IPS-18a (cell line): Measurements from ENCODE around the gene DYNC2I2.
A peak's percentile ranks its signal among the peaks of the same experiment; 100 is the strongest.
"Not testable (repeated sequence)": the region's sequence is repeated elsewhere in the genome, so short reads cannot be mapped to it uniquely, and the experiment has no call there.

Experiments
- H3K27ac ChIP-seq: one replicate; pipeline ENCODE4 v1.5.1; 2013; ENCODE audit warnings: low read length
- H3K27me3 ChIP-seq: one replicate; pipeline ENCODE4 v1.6.1; 2013; ENCODE audit warnings: mild to moderate bottlenecking, low read length; ENCODE audit not compliant: control insufficient read depth, insufficient read depth
- H3K36me3 ChIP-seq: one replicate; pipeline ENCODE4 v1.6.1; 2013; ENCODE audit warnings: low read depth, low read length; ENCODE audit not compliant: control insufficient read depth
- H3K4me1 ChIP-seq: one replicate; pipeline ENCODE4 v1.6.1; 2013; ENCODE audit warnings: low read depth, low read length; ENCODE audit not compliant: control insufficient read depth
- H3K4me3 ChIP-seq: one replicate; pipeline ENCODE4 v1.5.1; 2013; ENCODE audit warnings: low read length
- H3K9ac ChIP-seq: one replicate; pipeline ENCODE4 v1.6.1; 2013; ENCODE audit warnings: mild to moderate bottlenecking, low read length, moderate library complexity
- H3K9me3 ChIP-seq: one replicate; pipeline ENCODE4 v1.6.1; 2013; ENCODE audit warnings: low read depth, low read length; ENCODE audit not compliant: control insufficient read depth

DYNC2I2 gene

DNA sequence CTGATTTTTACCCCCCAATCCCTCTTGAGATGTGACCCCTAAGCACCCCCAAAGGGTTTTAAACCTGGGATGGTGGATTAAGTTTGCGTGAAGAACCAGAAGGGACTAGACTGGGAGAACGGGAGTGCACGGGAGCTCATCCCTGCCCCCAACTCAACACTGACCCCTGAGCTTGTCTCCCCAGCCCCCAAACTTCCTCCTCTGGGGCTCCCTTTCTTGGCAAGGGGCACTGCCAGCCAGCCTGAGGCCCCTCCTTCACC is 27.3 kb upstream of the DYNC2I2 start:
- Histone ChIP-seq H3K36me3 (peaks cover 13% of the 10 kb centered on the region), H3K4me3 (peak overlapping the region; percentile 94), H3K4me1 (peaks cover 17% of the 10 kb centered on the region), H3K27me3 (no peaks in the 10 kb centered on the region), H3K27ac (peak overlapping the region; percentile 85), H3K9me3 (no peaks in the 10 kb centered on the region), H3K9ac (peak overlapping the region; percentile 94)

DNA sequence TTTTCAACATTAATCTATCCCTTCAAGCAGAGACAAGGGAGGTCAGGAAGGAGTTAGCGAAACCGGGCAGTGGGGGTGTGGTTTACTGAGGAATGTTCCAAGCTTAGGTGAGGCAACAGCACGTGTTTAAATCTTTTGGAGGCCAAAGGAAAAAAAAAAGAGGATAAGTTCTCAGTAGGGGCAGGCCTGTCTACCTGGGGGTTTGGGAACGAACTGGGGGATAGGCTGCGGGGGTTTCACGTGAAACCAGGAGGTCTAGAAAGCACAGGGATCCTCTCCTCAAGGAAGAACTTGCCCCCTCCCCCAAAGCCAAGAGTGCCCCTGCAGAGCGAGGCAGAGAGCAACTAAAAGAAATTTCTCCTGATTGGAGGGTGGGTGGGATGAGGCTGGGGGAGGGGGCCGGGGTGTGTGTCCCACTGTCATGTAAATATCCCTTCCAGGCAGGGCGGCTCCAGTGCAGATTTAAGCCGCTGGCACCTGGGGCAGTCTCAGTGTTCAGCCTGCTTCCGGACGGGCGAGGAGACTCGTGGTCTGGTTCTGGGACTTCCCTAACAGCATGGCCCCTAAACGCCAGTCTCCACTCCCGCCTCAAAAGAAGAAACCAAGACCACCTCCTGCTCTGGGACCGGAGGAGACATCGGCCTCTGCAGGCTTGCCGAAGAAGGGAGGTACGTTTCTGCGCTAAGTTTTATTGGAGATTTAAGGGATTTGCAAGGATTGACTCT is 26.9 kb upstream of the DYNC2I2 start:
- Histone ChIP-seq H3K9ac (peak overlapping the region; percentile 94), H3K4me1 (peaks cover 17% of the 10 kb centered on the region), H3K36me3 (peaks cover 13% of the 10 kb centered on the region), H3K4me3 (peak overlapping the region; percentile 94), H3K27ac (peak overlapping the region; percentile 85), H3K9me3 (no peaks in the 10 kb centered on the region), H3K27me3 (no peaks in the 10 kb centered on the region)

DNA sequence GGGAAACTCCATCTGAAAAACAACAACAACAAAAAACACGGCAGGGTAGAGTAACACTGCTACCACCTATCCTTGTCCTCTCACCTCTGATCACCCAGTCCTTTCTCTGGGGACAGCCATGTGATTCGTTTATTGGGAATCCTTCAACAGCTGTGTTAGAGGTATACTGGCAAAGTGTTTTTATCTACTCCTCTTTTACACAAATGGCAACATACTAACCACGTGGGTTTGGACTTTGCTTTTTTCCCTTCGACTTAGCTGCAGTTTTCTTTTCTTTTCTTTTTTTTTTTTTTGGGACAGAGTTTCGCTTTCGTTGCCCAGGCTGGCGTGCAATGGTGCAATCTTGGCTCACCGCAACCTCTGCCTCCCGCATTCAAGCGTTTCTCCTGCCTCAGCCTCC is 21.1 kb upstream of the DYNC2I2 start:
- Histone ChIP-seq H3K36me3 (no peaks in the 10 kb centered on the region), H3K27me3 (no peaks in the 10 kb centered on the region), H3K9ac (no peak overlapping the region), H3K4me3 (no peak overlapping the region), H3K9me3 (no peaks in the 10 kb centered on the region), H3K27ac (no peak overlapping the region), H3K4me1 (no peaks in the 10 kb centered on the region)

DNA sequence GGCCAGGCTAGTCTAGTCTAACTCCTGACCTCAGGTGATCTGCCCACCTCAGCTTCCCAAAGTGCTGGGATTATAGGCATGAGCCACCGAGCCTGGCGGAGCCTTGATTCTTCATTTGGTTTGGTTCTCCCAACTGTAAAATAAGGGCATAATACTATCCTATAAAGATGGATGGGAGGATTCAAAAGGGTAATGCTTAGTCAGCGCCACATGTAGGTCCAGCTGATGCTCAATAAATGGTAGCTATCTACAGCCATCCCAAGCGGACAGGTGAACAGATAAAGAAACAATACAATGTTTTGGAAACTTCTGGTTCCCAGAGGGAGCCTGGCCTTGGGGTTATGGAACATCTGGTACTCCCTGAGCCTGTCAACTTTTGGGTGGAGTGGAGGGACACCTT is 18.7 kb upstream of the DYNC2I2 start:
- Histone ChIP-seq H3K4me3 (no peak overlapping the region), H3K9ac (no peak overlapping the region), H3K9me3 (no peaks in the 10 kb centered on the region), H3K27me3 (no peaks in the 10 kb centered on the region), H3K4me1 (no peaks in the 10 kb centered on the region), H3K27ac (no peak overlapping the region), H3K36me3 (no peaks in the 10 kb centered on the region)

DNA sequence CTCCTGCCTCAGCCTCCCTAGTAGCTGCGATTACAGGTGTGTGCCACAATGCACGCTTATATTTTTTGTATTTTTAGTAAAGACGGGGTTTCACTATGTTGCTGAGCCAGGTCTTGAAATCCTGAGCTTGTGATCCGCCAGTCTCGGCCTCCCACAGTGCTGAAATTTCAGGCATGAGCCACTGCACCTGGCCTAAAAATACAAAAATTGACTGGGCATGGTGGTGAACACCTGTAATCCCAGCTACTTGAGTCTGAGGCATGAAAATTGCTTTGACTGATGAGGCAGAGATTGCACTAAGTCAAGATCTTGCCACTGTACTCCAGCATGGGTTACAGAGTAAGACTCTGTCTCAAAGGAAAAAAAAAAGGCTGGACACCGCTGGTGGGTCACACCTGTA is 13.1 kb upstream of the DYNC2I2 start:
- Histone ChIP-seq H3K36me3 (no peaks in the 10 kb centered on the region), H3K4me1 (no peaks in the 10 kb centered on the region), H3K27me3 (no peaks in the 10 kb centered on the region), H3K9ac (no peak overlapping the region), H3K4me3 (no peak overlapping the region), H3K9me3 (no peaks in the 10 kb centered on the region), H3K27ac (no peak overlapping the region)

DNA sequence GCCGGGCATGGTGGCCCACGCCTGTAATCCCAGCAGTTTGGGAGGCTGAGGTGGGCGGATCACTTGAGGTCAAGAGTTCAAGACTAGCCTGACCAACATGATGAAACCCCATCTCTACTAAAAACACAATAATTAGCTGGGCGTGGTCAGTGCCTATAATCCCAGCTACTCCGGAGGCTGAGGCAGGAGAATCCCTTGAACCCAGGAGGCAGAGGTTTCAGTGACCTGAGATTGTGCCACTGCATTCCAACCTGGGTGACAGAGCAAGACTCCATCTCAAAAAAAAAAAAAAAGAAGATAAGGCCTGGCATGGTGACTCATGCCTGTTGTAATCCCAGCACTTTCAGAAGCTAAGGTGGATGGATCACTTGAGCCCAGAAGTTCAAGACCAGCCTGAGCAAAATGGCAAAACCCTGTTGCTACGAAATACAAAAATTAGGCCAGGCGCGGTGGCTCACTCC is 9.9 kb upstream of the DYNC2I2 start:
- not testable (repeated sequence) for H3K4me3 ChIP-seq, H3K36me3 ChIP-seq, H3K4me1 ChIP-seq, H3K27ac ChIP-seq, H3K27me3 ChIP-seq, H3K9ac ChIP-seq, H3K9me3 ChIP-seq

DNA sequence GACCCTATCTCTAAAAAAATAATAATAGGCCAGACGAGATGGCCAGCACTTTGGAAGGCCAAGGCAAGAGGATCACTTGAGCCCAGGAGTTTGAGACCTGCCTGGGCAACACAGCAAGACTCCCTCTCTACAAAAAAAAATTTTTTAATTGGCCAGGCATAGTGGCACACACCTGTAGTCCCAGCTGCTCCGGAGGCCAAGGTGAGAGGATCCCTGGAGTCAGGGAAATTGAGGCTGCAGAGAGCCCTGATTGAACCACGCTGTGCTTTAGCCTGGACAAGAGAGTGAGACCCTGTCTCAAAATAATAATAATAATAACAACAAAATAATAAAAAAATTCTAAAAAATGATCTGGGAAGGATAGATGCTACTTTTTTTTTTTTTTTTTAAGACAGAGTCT is 1.1 kb upstream of the DYNC2I2 start:
- Histone ChIP-seq H3K36me3 (no peaks in the 10 kb centered on the region), H3K9me3 (no peaks in the 10 kb centered on the region), H3K9ac (no peak overlapping the region), H3K4me3 (no peak overlapping the region), H3K27ac (no peak overlapping the region), H3K4me1 (no peaks in the 10 kb centered on the region), H3K27me3 (no peaks in the 10 kb centered on the region)

DNA sequence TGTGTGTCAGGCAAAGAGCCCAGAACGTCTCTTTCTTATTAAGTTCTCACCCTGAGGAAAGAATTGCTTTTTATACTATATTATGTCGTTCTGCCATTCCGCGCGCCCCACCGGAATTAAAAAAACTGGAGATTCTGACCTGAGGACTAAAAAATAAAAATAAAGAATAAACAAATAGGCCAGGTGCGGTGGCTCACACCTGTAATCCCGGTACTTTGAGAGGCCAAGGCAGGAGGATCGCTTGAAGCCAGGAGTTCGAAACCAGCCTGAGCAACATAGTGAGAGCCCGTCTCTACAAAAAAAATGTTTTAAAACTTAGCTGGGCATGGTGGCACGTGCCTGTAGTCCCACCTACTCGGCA is 677 bp upstream of the DYNC2I2 start:
- Histone ChIP-seq H3K27me3 (no peaks in the 10 kb centered on the region), H3K36me3 (no peaks in the 10 kb centered on the region), H3K27ac (peak overlapping the region; percentile 99), H3K9ac (peak overlapping the region; percentile 94), H3K9me3 (no peaks in the 10 kb centered on the region), H3K4me3 (peak overlapping the region; percentile 63), H3K4me1 (no peaks in the 10 kb centered on the region)

DNA sequence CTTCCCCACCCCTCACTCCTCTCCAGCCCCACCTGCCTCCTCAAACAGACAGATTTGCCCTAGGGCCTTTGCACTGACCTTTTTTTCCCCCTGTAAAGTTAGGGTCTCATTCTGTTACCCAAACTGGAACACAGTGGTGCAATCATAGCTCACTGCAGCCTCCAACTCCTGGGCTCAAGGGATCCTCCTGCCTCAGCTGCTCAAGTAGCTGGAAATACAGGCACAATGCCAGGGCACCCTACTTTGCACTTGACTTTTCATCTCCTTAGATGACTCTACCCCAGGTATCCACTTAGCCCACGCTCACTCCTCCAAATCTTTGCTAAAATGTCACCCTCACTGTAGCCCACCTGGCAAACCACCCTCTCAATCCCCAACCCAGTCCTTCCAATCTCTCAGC is 2.2 kb downstream of the DYNC2I2 start:
- H3K9me3 ChIP-seq, result no peaks in the 10 kb centered on the region
- H3K4me1 ChIP-seq, result no peaks in the 10 kb centered on the region
- H3K27me3 ChIP-seq, result no peaks in the 10 kb centered on the region
- H3K36me3 ChIP-seq, result no peaks in the 10 kb centered on the region
- no peak overlapping the region for H3K4me3 ChIP-seq
- H3K27ac ChIP-seq, result no peak overlapping the region
- no peak overlapping the region for H3K9ac ChIP-seq

DNA sequence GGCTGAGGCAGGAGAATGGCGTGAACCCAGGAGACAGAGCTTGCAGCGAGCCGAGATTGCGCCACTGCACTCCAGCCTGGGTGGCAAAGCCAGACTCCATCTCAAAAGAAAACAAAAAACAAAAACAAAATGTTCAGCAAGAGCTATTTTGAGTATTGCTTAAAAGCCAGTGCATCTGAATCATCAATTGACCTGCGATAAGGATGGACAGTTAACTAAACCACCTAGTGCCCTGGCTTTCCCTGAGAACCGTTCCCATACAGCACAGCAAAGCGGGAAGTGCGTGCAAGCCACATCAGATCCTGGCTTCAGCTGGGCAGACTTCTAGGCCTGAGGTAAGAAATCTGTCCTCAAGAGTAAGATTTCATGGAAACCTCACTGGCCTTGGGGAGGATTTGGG is 2.7 kb downstream of the DYNC2I2 start:
- H3K27me3 ChIP-seq, result no peaks in the 10 kb centered on the region
- no peak overlapping the region for H3K27ac ChIP-seq
- H3K9me3 ChIP-seq, result no peaks in the 10 kb centered on the region
- no peaks in the 10 kb centered on the region for H3K36me3 ChIP-seq
- no peak overlapping the region for H3K9ac ChIP-seq
- H3K4me1 ChIP-seq, result no peaks in the 10 kb centered on the region
- no peak overlapping the region for H3K4me3 ChIP-seq

DNA sequence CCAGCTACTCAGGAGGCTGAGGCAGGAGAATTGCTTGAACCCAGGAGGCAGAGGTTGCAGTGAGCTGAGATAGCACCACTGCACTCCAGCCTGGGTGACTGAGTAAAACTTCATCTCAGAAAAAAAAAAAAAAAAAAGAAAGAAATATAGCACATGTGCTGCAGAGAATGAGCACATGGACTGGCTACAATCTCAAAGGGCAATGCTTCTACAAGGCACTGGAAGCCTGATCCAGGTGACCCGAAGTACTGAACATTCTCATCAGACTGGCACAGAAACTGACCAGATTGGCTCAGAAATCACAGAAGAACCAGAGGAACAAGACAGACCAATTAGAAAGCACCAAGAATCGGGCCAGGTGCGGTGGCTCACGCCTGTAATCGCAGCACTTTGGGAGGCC is 4.8 kb downstream of the DYNC2I2 start:
- no peaks in the 10 kb centered on the region for H3K4me1 ChIP-seq
- H3K4me3 ChIP-seq, result no peak overlapping the region
- no peak overlapping the region for H3K27ac ChIP-seq
- no peaks in the 10 kb centered on the region for H3K36me3 ChIP-seq
- H3K9me3 ChIP-seq, result no peaks in the 10 kb centered on the region
- no peak overlapping the region for H3K9ac ChIP-seq
- H3K27me3 ChIP-seq, result no peaks in the 10 kb centered on the region

DNA sequence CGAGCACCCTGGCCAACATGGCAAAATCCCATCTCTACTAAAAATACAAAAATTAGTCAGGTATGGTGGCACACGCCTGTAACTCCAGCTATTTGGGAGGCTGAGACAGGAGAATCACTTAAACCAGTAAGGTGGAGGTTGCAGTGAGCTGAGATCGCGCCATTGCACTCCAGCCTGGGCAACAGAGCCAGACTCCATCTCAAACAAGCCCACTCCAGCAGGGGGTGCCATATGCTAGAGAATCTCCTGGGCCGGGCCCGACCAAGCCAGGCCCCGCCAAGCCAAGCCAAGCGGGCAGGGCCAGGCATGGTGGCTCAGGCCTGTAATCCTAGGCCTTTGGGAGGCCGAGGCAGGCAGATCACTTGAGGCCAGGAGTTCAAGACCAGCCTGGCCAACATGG is 8.4 kb downstream of the DYNC2I2 start:
- not testable (repeated sequence) for H3K27ac ChIP-seq, H3K4me3 ChIP-seq, H3K4me1 ChIP-seq, H3K36me3 ChIP-seq, H3K9ac ChIP-seq, H3K9me3 ChIP-seq, H3K27me3 ChIP-seq
